ENCODE results near the gene BSPRY.

The BSPRY gene

DNA sequence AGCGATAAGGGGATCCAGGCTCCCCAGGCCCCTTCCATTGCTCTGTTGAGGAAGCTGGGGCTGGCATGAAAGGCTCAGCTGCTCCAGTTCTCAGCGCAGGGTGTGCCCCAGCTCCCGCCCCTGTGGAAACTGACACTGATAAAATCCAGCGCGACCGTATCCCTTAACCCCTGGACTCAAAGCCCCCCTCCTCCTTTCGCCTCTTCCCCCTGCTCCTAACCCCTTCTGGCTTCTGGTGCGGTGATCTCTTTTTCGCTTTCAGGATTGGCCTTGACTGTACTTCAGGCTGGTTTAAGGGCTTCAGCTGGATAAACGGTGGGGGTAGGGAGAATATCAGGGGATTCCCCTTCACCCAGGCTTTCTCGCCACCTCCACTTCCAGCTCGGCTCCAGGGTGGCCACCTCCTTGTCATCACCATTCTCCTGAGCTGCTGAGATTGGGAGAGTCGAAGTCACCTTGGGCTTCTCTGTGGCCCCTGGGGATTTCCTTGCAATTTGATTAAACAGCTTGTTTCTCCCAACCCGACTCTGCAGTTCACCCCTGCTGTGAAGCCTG is 843 bp downstream of the BSPRY start:
- Histone ChIP-seq H3K36me3 (ENCODE audit: insufficient read depth, low read length) (no peaks in the 10 kb centered on the region), H2AFZ (ENCODE audit: low read length) (peak overlapping the region; percentile 66; the same call in 1 of the 2 replicates), H3K27me3 (ENCODE audit: insufficient read depth, low read length, poor library complexity, severe bottlenecking) (no peaks in the 10 kb centered on the region), H3K4me2 (ENCODE audit: low read depth, low read length, poor library complexity, severe bottlenecking) (peak overlapping the region; percentile 53), H4K20me1 (ENCODE audit: insufficient read depth, low read length, poor library complexity, severe bottlenecking) (no peaks in the 10 kb centered on the region), H3K4me3 (ENCODE audit: low read length, poor library complexity, severe bottlenecking) (peak overlapping the region; percentile 34), H3K79me2 (ENCODE audit: insufficient read depth, low read length) (no peaks in the 10 kb centered on the region), H3K4me1 (ENCODE audit: insufficient read depth, low read length, poor library complexity, severe bottlenecking) (peaks cover 24% of the 10 kb centered on the region), H3F3A (ENCODE audit: low read depth) (peaks cover 2% of the 10 kb centered on the region; the same call in 1 of the 2 replicates), H3K9me3 (ENCODE audit: insufficient read depth, low read depth, low read length) (no peaks in the 10 kb centered on the region), H3K9ac (ENCODE audit: low read depth, low read length, poor library complexity, severe bottlenecking) (peak overlapping the region; percentile 4), H3K9me2 (replicated peaks; ENCODE audit: low read depth, low read length) (no peaks in the 10 kb centered on the region)
- TF ChIP-seq EZH2phosphoT487 (IDR thresholded peaks at IDR 0.05; ENCODE audit: borderline replicate concordance) = no peak
- TF ChIP-seq, protein P1, sequence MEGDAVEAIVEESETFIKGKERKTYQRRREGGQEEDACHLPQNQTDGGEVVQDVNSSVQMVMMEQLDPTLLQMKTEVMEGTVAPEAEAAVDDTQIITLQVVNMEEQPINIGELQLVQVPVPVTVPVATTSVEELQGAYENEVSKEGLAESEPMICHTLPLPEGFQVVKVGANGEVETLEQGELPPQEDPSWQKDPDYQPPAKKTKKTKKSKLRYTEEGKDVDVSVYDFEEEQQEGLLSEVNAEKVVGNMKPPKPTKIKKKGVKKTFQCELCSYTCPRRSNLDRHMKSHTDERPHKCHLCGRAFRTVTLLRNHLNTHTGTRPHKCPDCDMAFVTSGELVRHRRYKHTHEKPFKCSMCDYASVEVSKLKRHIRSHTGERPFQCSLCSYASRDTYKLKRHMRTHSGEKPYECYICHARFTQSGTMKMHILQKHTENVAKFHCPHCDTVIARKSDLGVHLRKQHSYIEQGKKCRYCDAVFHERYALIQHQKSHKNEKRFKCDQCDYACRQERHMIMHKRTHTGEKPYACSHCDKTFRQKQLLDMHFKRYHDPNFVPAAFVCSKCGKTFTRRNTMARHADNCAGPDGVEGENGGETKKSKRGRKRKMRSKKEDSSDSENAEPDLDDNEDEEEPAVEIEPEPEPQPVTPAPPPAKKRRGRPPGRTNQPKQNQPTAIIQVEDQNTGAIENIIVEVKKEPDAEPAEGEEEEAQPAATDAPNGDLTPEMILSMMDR (conservative IDR thresholded peaks at IDR 0.05; ENCODE audit: low read length) = no peak

DNA sequence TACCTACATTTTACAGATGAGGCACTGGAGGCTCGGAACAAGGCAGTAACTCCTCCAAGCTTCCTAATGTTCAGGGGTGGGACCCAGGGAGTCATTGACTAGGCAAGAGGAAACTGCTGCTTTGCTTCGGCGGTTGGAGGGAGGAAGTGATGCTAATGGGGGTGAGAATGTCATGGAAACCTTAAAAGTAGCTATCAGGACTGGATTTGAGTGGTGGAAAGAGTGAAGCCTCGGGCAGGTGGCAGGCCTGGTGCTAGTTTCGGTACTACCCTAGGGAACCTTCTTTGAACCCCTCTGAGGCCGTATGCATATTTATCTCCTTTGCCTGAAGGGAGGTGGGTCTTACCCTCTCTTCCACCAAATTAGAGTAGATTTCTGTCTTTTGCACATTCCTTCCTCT is 1.6 kb downstream of the BSPRY start:
- Histone ChIP-seq H2AFZ (ENCODE audit: low read length) (peak overlapping the region; percentile 66), H3K9me2 (replicated peaks; ENCODE audit: low read depth, low read length) (no peaks in the 10 kb centered on the region)

GRCh38 chr9:113352006-113352405 is 2.7 kb downstream of the BSPRY start:
- H3K9ac ChIP-seq (ENCODE audit: low read depth, low read length, poor library complexity, severe bottlenecking) = no peak overlapping the region
- no peaks in the 10 kb centered on the region for H3K9me3 ChIP-seq (ENCODE audit: insufficient read depth, low read depth, low read length)
- no peaks in the 10 kb centered on the region for H3K27me3 ChIP-seq (ENCODE audit: insufficient read depth, low read length, poor library complexity, severe bottlenecking)
- no peak overlapping the region for H3K4me3 ChIP-seq (ENCODE audit: low read length, poor library complexity, severe bottlenecking)
- H3K4me2 ChIP-seq (ENCODE audit: low read depth, low read length, poor library complexity, severe bottlenecking) = no peak overlapping the region
- H2AFZ ChIP-seq (ENCODE audit: low read length) = no peak overlapping the region
- H4K20me1 ChIP-seq (ENCODE audit: insufficient read depth, low read length, poor library complexity, severe bottlenecking) = no peaks in the 10 kb centered on the region
- TF ChIP-seq, protein P1 (conservative IDR thresholded peaks at IDR 0.05; ENCODE audit: low read length) = no peak
- TF ChIP-seq EZH2phosphoT487 (IDR thresholded peaks at IDR 0.05; ENCODE audit: borderline replicate concordance) = no peak
- H3K36me3 ChIP-seq (ENCODE audit: insufficient read depth, low read length) = no peaks in the 10 kb centered on the region
- H3K9me2 ChIP-seq (replicated peaks; ENCODE audit: low read depth, low read length) = no peaks in the 10 kb centered on the region
- peaks cover 24% of the 10 kb centered on the region for H3K4me1 ChIP-seq (ENCODE audit: insufficient read depth, low read length, poor library complexity, severe bottlenecking)
- H3K79me2 ChIP-seq (ENCODE audit: insufficient read depth, low read length) = no peaks in the 10 kb centered on the region
- H3F3A ChIP-seq (ENCODE audit: low read depth) = peaks cover 2% of the 10 kb centered on the region; the same call in 1 of the 2 replicates

More for the DNA sequence above, 1.6 kb downstream of the BSPRY start:
- peaks cover 24% of the 10 kb centered on the region for H3K4me1 ChIP-seq (ENCODE audit: insufficient read depth, low read length, poor library complexity, severe bottlenecking)
- no peaks in the 10 kb centered on the region for H3K9me3 ChIP-seq (ENCODE audit: insufficient read depth, low read depth, low read length)
- no peaks in the 10 kb centered on the region for H3K27me3 ChIP-seq (ENCODE audit: insufficient read depth, low read length, poor library complexity, severe bottlenecking)
- H3K9ac ChIP-seq (ENCODE audit: low read depth, low read length, poor library complexity, severe bottlenecking) = peak overlapping the region; percentile 4
- no peak for TF ChIP-seq EZH2phosphoT487 (IDR thresholded peaks at IDR 0.05; ENCODE audit: borderline replicate concordance)
- TF ChIP-seq, protein P1 (conservative IDR thresholded peaks at IDR 0.05; ENCODE audit: low read length) = no peak
- H3K79me2 ChIP-seq (ENCODE audit: insufficient read depth, low read length) = no peaks in the 10 kb centered on the region
- H3K4me3 ChIP-seq (ENCODE audit: low read length, poor library complexity, severe bottlenecking) = peak overlapping the region; percentile 34
- H3K4me2 ChIP-seq (ENCODE audit: low read depth, low read length, poor library complexity, severe bottlenecking) = peak overlapping the region; percentile 53
- H3F3A ChIP-seq (ENCODE audit: low read depth) = peaks cover 2% of the 10 kb centered on the region; the same call in 1 of the 2 replicates
- H4K20me1 ChIP-seq (ENCODE audit: insufficient read depth, low read length, poor library complexity, severe bottlenecking) = no peaks in the 10 kb centered on the region
- H3K36me3 ChIP-seq (ENCODE audit: insufficient read depth, low read length) = no peaks in the 10 kb centered on the region

Data from Loucy (cell line).